ENCODE measurements around the gene RAP1A.

Gene RAP1A

GRCh38 chr1:111733183-111733991 is 113.8 kb downstream of the RAP1A start:
- Histone ChIP-seq H3K9me3 (ENCODE audit: low read length) (no peaks in the 10 kb centered on the region), H3K27ac (ENCODE audit: low read depth, low read length, poor library complexity, severe bottlenecking) (no peak overlapping the region), H3K79me2 (ENCODE audit: insufficient read depth, low read length) (no peaks in the 10 kb centered on the region), H3K27me3 (ENCODE audit: insufficient read depth, low read length) (no peaks in the 10 kb centered on the region), H3K36me3 (ENCODE audit: insufficient read depth, low read length) (no peaks in the 10 kb centered on the region), H3K4me2 (ENCODE audit: low read length) (no peak overlapping the region), H2AFZ (ENCODE audit: low read length) (no peak overlapping the region), H4K20me1 (ENCODE audit: insufficient read depth, low read length) (no peaks in the 10 kb centered on the region), H3F3A (ENCODE audit: insufficient read depth, low read length) (no peaks in the 10 kb centered on the region), H3K9me2 (ENCODE audit: low read depth, low read length) (no peaks in the 10 kb centered on the region), H3K4me1 (ENCODE audit: insufficient read depth, low read length, severe bottlenecking) (peaks cover 15% of the 10 kb centered on the region), H3K9ac (ENCODE audit: low read length) (no peak overlapping the region), H3K4me3 (ENCODE audit: low read depth, low read length, poor library complexity, severe bottlenecking) (no peak overlapping the region)
- TF ChIP-seq CTCF (IDR thresholded peaks at IDR 0.05; ENCODE audit: low read length) (no peak), EZH2 (IDR thresholded peaks at IDR 0.05; ENCODE audit: borderline replicate concordance, low read length) (no peak)

GRCh38 chr1:111733992-111734341 is 114.4 kb downstream of the RAP1A start:
- H3K79me2 ChIP-seq (ENCODE audit: insufficient read depth, low read length): no peaks in the 10 kb centered on the region
- H3K4me1 ChIP-seq (ENCODE audit: insufficient read depth, low read length, severe bottlenecking): peaks cover 18% of the 10 kb centered on the region
- H3K9me2 ChIP-seq (ENCODE audit: low read depth, low read length): no peaks in the 10 kb centered on the region
- H3K9ac ChIP-seq (ENCODE audit: low read length): no peak overlapping the region
- no peak overlapping the region for H2AFZ ChIP-seq (ENCODE audit: low read length)
- no peak for TF ChIP-seq CTCF (IDR thresholded peaks at IDR 0.05; ENCODE audit: low read length)
- no peak for TF ChIP-seq EZH2 (IDR thresholded peaks at IDR 0.05; ENCODE audit: borderline replicate concordance, low read length)
- no peaks in the 10 kb centered on the region for H3K27me3 ChIP-seq (ENCODE audit: insufficient read depth, low read length)
- H3F3A ChIP-seq (ENCODE audit: insufficient read depth, low read length): no peaks in the 10 kb centered on the region
- no peaks in the 10 kb centered on the region for H3K9me3 ChIP-seq (ENCODE audit: low read length)
- H3K4me3 ChIP-seq (ENCODE audit: low read depth, low read length, poor library complexity, severe bottlenecking): no peak overlapping the region
- H3K27ac ChIP-seq (ENCODE audit: low read depth, low read length, poor library complexity, severe bottlenecking): no peak overlapping the region
- no peaks in the 10 kb centered on the region for H3K36me3 ChIP-seq (ENCODE audit: insufficient read depth, low read length)
- H4K20me1 ChIP-seq (ENCODE audit: insufficient read depth, low read length): no peaks in the 10 kb centered on the region
- H3K4me2 ChIP-seq (ENCODE audit: low read length): no peak overlapping the region

GRCh38 chr1:111734426-111734825 is 114.8 kb downstream of the RAP1A start:
- Histone ChIP-seq H3K9me2 (ENCODE audit: low read depth, low read length) (no peaks in the 10 kb centered on the region), H2AFZ (ENCODE audit: low read length) (no peak overlapping the region), H4K20me1 (ENCODE audit: insufficient read depth, low read length) (no peaks in the 10 kb centered on the region), H3K36me3 (ENCODE audit: insufficient read depth, low read length) (no peaks in the 10 kb centered on the region), H3K79me2 (ENCODE audit: insufficient read depth, low read length) (no peaks in the 10 kb centered on the region), H3K9ac (ENCODE audit: low read length) (no peak overlapping the region), H3K4me1 (ENCODE audit: insufficient read depth, low read length, severe bottlenecking) (peaks cover 21% of the 10 kb centered on the region), H3K4me2 (ENCODE audit: low read length) (no peak overlapping the region), H3K9me3 (ENCODE audit: low read length) (no peaks in the 10 kb centered on the region), H3K4me3 (ENCODE audit: low read depth, low read length, poor library complexity, severe bottlenecking) (no peak overlapping the region), H3K27ac (ENCODE audit: low read depth, low read length, poor library complexity, severe bottlenecking) (no peak overlapping the region), H3K27me3 (ENCODE audit: insufficient read depth, low read length) (no peaks in the 10 kb centered on the region), H3F3A (ENCODE audit: insufficient read depth, low read length) (no peaks in the 10 kb centered on the region)
- TF ChIP-seq EZH2 (IDR thresholded peaks at IDR 0.05; ENCODE audit: borderline replicate concordance, low read length) (no peak), CTCF (IDR thresholded peaks at IDR 0.05; ENCODE audit: low read length) (no peak)

Measured in OCI-LY1 (cell line).